Mesenchymal stem cell (in vitro differentiated cells and primary cell): ENCODE data around the gene ATP7A.
"Not testable (repeated sequence)": the region's sequence is repeated elsewhere in the genome, so short reads cannot be mapped to it uniquely, and the experiment has no call there.

Experiments
- DNase-seq: peaks from one replicate; pipeline ENCODE4 v3.0.0-alpha.2; 2013
- H2AFZ ChIP-seq: one replicate; pipeline ENCODE4 v1.6.1; 2013; ENCODE audit warnings: low read depth, mild to moderate bottlenecking, control low read depth, inconsistent platforms, low read length, moderate library complexity
- H2AK5ac ChIP-seq: 2 replicates; pipeline ENCODE4 v1.6.1; 2013; ENCODE audit warnings: low read length, moderate library complexity, mild to moderate bottlenecking, inconsistent platforms; ENCODE audit not compliant: severe bottlenecking
- H2BK120ac ChIP-seq: one replicate; pipeline ENCODE4 v1.6.1; 2013; ENCODE audit warnings: low read depth, mild to moderate bottlenecking, inconsistent platforms, low read length, moderate library complexity
- H2BK12ac ChIP-seq, 2 experiments: one replicate each; pipeline ENCODE4 v1.6.1; 2013; ENCODE audit warnings: inconsistent platforms in 2 of 2, low read length in 2 of 2, mild to moderate bottlenecking in 2 of 2, moderate library complexity in 2 of 2, control low read depth in 1 of 2
- H2BK15ac ChIP-seq: one replicate; pipeline ENCODE4 v1.6.1; 2013; ENCODE audit warnings: mild to moderate bottlenecking, low read depth, inconsistent platforms; ENCODE audit not compliant: poor library complexity, severe bottlenecking
- H2BK5ac ChIP-seq: 2 replicates; pipeline ENCODE4 v1.6.1; 2013; ENCODE audit warnings: low read depth, mild to moderate bottlenecking, low read length, control low read depth, inconsistent platforms; ENCODE audit not compliant: poor library complexity, severe bottlenecking
- H3K14ac ChIP-seq, 2 experiments: one replicate each; pipeline ENCODE4 v1.6.1; 2013; ENCODE audit warnings: inconsistent platforms in 2 of 2, low read length in 2 of 2, control low read depth in 1 of 2, mild to moderate bottlenecking in 1 of 2, moderate library complexity in 1 of 2
- H3K18ac ChIP-seq, 2 experiments: one replicate each; pipeline ENCODE4 v1.6.1; 2013; ENCODE audit warnings: inconsistent platforms in 2 of 2, low read length in 2 of 2, control low read depth in 1 of 2, low read depth in 1 of 2, mild to moderate bottlenecking in 1 of 2
- H3K23ac ChIP-seq, 2 experiments: one replicate each; pipeline ENCODE4 v1.6.1; 2013; ENCODE audit warnings: inconsistent platforms in 2 of 2, low read length in 2 of 2, mild to moderate bottlenecking in 2 of 2, moderate library complexity in 2 of 2, control low read depth in 1 of 2
- H3K27ac ChIP-seq: 2 replicates; pipeline ENCODE4 v1.5.1; 2013; ENCODE audit warnings: mild to moderate bottlenecking, moderate library complexity, low read length, control low read depth, inconsistent platforms; ENCODE audit not compliant: poor library complexity, severe bottlenecking
- H3K27me3 ChIP-seq, 2 experiments: 2 replicates each; pipeline versions ENCODE4 v1.6.1 to v1.7.0; 2013; ENCODE audit warnings: low read length in 2 of 2, mild to moderate bottlenecking in 2 of 2, moderate library complexity in 2 of 2, control low read depth in 1 of 2, inconsistent platforms in 1 of 2; ENCODE audit not compliant: control insufficient read depth in 1 of 2, insufficient read depth in 1 of 2
- H3K36me3 ChIP-seq, 2 experiments: 2 replicates each; pipeline versions ENCODE4 v1.6.1 to v1.7.0; 2013; ENCODE audit warnings: low read length in 2 of 2, control low read depth in 1 of 2, inconsistent platforms in 1 of 2, low read depth in 1 of 2, mild to moderate bottlenecking in 1 of 2; ENCODE audit not compliant: insufficient read depth in 2 of 2, control insufficient read depth in 1 of 2
- H3K4ac ChIP-seq, 2 experiments: one replicate each; pipeline ENCODE4 v1.6.1; 2013; ENCODE audit warnings: inconsistent platforms in 2 of 2, low read length in 2 of 2, mild to moderate bottlenecking in 2 of 2, moderate library complexity in 2 of 2, control low read depth in 1 of 2, low read depth in 1 of 2
- H3K4me1 ChIP-seq: 2 replicates; pipeline ENCODE4 v1.6.1; 2013; ENCODE audit warnings: low read depth, low read length, control low read depth; ENCODE audit not compliant: control insufficient read depth, insufficient read depth
- H3K4me2 ChIP-seq: 2 replicates; pipeline ENCODE4 v1.6.1; 2013; ENCODE audit warnings: low read length, mild to moderate bottlenecking, inconsistent platforms; ENCODE audit not compliant: poor library complexity, severe bottlenecking
- H3K4me3 ChIP-seq, 2 experiments: 2 replicates each; pipeline versions ENCODE4 v1.5.1 to v1.7.0; 2013; ENCODE audit warnings: low read length in 2 of 2, mild to moderate bottlenecking in 2 of 2, control low read depth in 1 of 2, low read depth in 1 of 2; ENCODE audit not compliant: insufficient read depth in 1 of 2
- H3K79me1 ChIP-seq: replicated peaks from 2 replicates; pipeline ENCODE4 v1.6.1; 2013; ENCODE audit warnings: mild to moderate bottlenecking, control low read depth, low read length, inconsistent platforms; ENCODE audit not compliant: poor library complexity, severe bottlenecking
- H3K9ac ChIP-seq: 2 replicates; pipeline ENCODE4 v1.7.0; 2013; ENCODE audit warnings: mild to moderate bottlenecking, low read length, moderate library complexity
- H3K9me3 ChIP-seq: 2 replicates; pipeline ENCODE4 v1.7.0; 2013; ENCODE audit warnings: mild to moderate bottlenecking, low read length; ENCODE audit not compliant: control insufficient read depth
- H4K8ac ChIP-seq: one replicate; pipeline ENCODE4 v1.6.1; 2013; ENCODE audit warnings: inconsistent platforms, mild to moderate bottlenecking, low read length, moderate library complexity
- H4K91ac ChIP-seq: one replicate; pipeline ENCODE4 v1.6.1; 2013; ENCODE audit warnings: mild to moderate bottlenecking, low read length, inconsistent platforms
- WGBS: methylation state at CpG from one replicate; pipeline ENCODE4 v1.1.7; 2013; ENCODE audit warnings: mixed read lengths; 5-methylcytosine and 5-hydroxymethylcytosine counted together

ATP7A gene

GRCh38 chrX:77945031-77945430 lies 34.5 kb downstream of the ATP7A start:
- H3K9ac ChIP-seq, H3K4ac ChIP-seq, H3K4me1 ChIP-seq, H3K14ac ChIP-seq, DNase-seq, H3K4me2 ChIP-seq, H3K4me3 ChIP-seq, H2BK12ac ChIP-seq, H2AK5ac ChIP-seq, H2AFZ ChIP-seq, H3K27ac ChIP-seq, H2BK120ac ChIP-seq, H3K79me1 ChIP-seq, H3K9me3 ChIP-seq, H2BK15ac ChIP-seq, H2BK5ac ChIP-seq, H3K27me3 ChIP-seq, H4K8ac ChIP-seq, H3K18ac ChIP-seq, H4K91ac ChIP-seq, H3K36me3 ChIP-seq, H3K23ac ChIP-seq: not testable (repeated sequence)
- WGBS = 90% methylated on average over 2 of the region's 6 CpGs

- H2BK15ac ChIP-seq = no peak overlapping the region
- no peak overlapping the region for H3K4ac ChIP-seq
- 100% methylated on average over 3 of the region's 7 CpGs for WGBS
- H4K91ac ChIP-seq = no peak overlapping the region
- H3K9me3 ChIP-seq = no peaks in the 10 kb centered on the region
- H3K14ac ChIP-seq = no peak overlapping the region
- H3K23ac ChIP-seq = no peak overlapping the region
- H3K79me1 ChIP-seq = no peaks in the 10 kb centered on the region
- H3K27ac ChIP-seq = no peak overlapping the region
- H3K27me3 ChIP-seq = no peaks in the 10 kb centered on the region
- H3K36me3 ChIP-seq = no peaks in the 10 kb centered on the region
- H4K8ac ChIP-seq = no peak overlapping the region
- H2AK5ac ChIP-seq = no peak overlapping the region
- H3K18ac ChIP-seq = no peak overlapping the region
- no peaks in the 10 kb centered on the region for H3K4me1 ChIP-seq
- no peak overlapping the region for H3K9ac ChIP-seq
- no peak overlapping the region for H3K4me2 ChIP-seq
- no peak overlapping the region for H2BK120ac ChIP-seq
- H3K4me3 ChIP-seq = no peak overlapping the region
- DNase-seq = no peak
- no peak overlapping the region for H2BK5ac ChIP-seq
- H2BK12ac ChIP-seq = no peak overlapping the region
- no peak overlapping the region for H2AFZ ChIP-seq
Observed at GRCh38 chrX:77945910-77946545, 35.5 kb downstream of the ATP7A start.

GRCh38 chrX:77946571-77946970 lies 36.1 kb downstream of the ATP7A start:
- no peak overlapping the region for H3K4me2 ChIP-seq
- no peak overlapping the region for H3K18ac ChIP-seq
- H4K91ac ChIP-seq = no peak overlapping the region
- H3K9me3 ChIP-seq = no peaks in the 10 kb centered on the region
- no peak overlapping the region for H2BK5ac ChIP-seq
- H3K23ac ChIP-seq = no peak overlapping the region
- no peak overlapping the region for H2BK12ac ChIP-seq
- H3K4me1 ChIP-seq = no peaks in the 10 kb centered on the region
- H3K14ac ChIP-seq = no peak overlapping the region
- H2BK120ac ChIP-seq = no peak overlapping the region
- H4K8ac ChIP-seq = no peak overlapping the region
- no peak overlapping the region for H3K27ac ChIP-seq
- H3K79me1 ChIP-seq = no peaks in the 10 kb centered on the region
- WGBS = no CpG with 5 or more reads among the region's 2 CpGs
- H2BK15ac ChIP-seq = no peak overlapping the region
- H3K36me3 ChIP-seq = no peaks in the 10 kb centered on the region
- H3K27me3 ChIP-seq = no peaks in the 10 kb centered on the region
- H3K9ac ChIP-seq = no peak overlapping the region
- no peak overlapping the region for H2AFZ ChIP-seq
- DNase-seq = no peak
- H3K4ac ChIP-seq = no peak overlapping the region
- H3K4me3 ChIP-seq = no peak overlapping the region
- no peak overlapping the region for H2AK5ac ChIP-seq

GRCh38 chrX:77949840-77950239 lies 39.3 kb downstream of the ATP7A start:
- H2AFZ ChIP-seq = no peak overlapping the region
- no peak overlapping the region for H3K9ac ChIP-seq
- no peaks in the 10 kb centered on the region for H3K4me1 ChIP-seq
- H2BK120ac ChIP-seq = no peak overlapping the region
- no peaks in the 10 kb centered on the region for H3K9me3 ChIP-seq
- 76% methylated on average over 2 of the region's 2 CpGs for WGBS
- H2BK15ac ChIP-seq = no peak overlapping the region
- H2AK5ac ChIP-seq = no peak overlapping the region
- no peaks in the 10 kb centered on the region for H3K36me3 ChIP-seq
- no peak overlapping the region for H3K14ac ChIP-seq
- H3K79me1 ChIP-seq = no peaks in the 10 kb centered on the region
- H3K27ac ChIP-seq = no peak overlapping the region
- H2BK5ac ChIP-seq = no peak overlapping the region
- no peak overlapping the region for H4K91ac ChIP-seq
- H3K27me3 ChIP-seq = no peaks in the 10 kb centered on the region
- no peak overlapping the region for H3K23ac ChIP-seq
- no peak overlapping the region for H3K4me2 ChIP-seq
- no peak overlapping the region for H4K8ac ChIP-seq
- H3K4ac ChIP-seq = no peak overlapping the region
- H3K18ac ChIP-seq = no peak overlapping the region
- DNase-seq = no peak
- no peak overlapping the region for H3K4me3 ChIP-seq
- no peak overlapping the region for H2BK12ac ChIP-seq
